Suprapubic skin (tissue), 4 donors: ENCODE measurements around the gene LMTK2. TPM values are rescaled to one million over a fixed set of nuclear protein-coding genes. Genes with fewer than 3 reads are reported as not detected.

Experiments used
- DNase-seq, 2 donors: peaks; one replicate each; pipeline ENCODE4 v3.0.0-alpha.2; 2019; ENCODE audit warnings: low spot score in 2 of 2
- H3K27ac ChIP-seq: fragments of 200-600 bp; sonication (generic); one replicate; pipeline ENCODE4 v1.5.1; 2019
- H3K27me3 ChIP-seq: fragments of 200-600 bp; sonication (generic); one replicate; pipeline ENCODE4 v1.5.1; 2019
- H3K36me3 ChIP-seq: fragments of 200-600 bp; sonication (generic); one replicate; pipeline ENCODE4 v1.5.1; 2019
- H3K4me1 ChIP-seq: fragments of 200-600 bp; sonication (generic); one replicate; pipeline ENCODE4 v1.5.1; 2019
- H3K4me3 ChIP-seq: fragments of 200-600 bp; sonication (generic); one replicate; pipeline ENCODE4 v1.5.1; 2019; ENCODE audit warnings: mild to moderate bottlenecking
- H3K9me3 ChIP-seq: fragments of 200-600 bp; sonication (generic); one replicate; pipeline ENCODE4 v1.5.1; 2019
- CTCF ChIP-seq, 2 donors: fragments of 200-600 bp in 1 of 2; fragments of 450-650 bp in 1 of 2; sonication (generic) in 1 of 2; IDR thresholded peaks; one replicate each; pipeline ENCODE4 v1.5.1; 2016 to 2019; ENCODE audit warnings: antibody characterized with exemption in 2 of 2, mild to moderate bottlenecking in 1 of 2, moderate library complexity in 1 of 2
- EP300 ChIP-seq: sonication (generic); formaldehyde crosslinking; IDR thresholded peaks from one replicate; pipeline ENCODE4 v1.6.1; 2017; ENCODE audit warnings: antibody characterized with exemption
- POLR2A ChIP-seq, 2 donors: fragments of 450-650 bp; IDR thresholded peaks; one replicate each; pipeline ENCODE4 v1.6.1; 2017; ENCODE audit warnings: antibody characterized with exemption in 2 of 2, mild to moderate bottlenecking in 2 of 2, moderate library complexity in 2 of 2
- POLR2AphosphoS5 ChIP-seq, 3 donors: sonication (generic); formaldehyde crosslinking; IDR thresholded peaks; one replicate each; pipeline ENCODE4 v1.6.1; 2017; ENCODE audit warnings: antibody characterized with exemption in 3 of 3
- WGBS: methylation state at CpG from one replicate; pipeline ENCODE4 v1.1.5; 2018; 5-methylcytosine and 5-hydroxymethylcytosine counted together
- total RNA-seq, 4 donors: library from RNA; depleted of rRNA; stranded (reverse); fragments of >200 nt; gene quantifications; one replicate each; pipeline ENCODE4 v1.1.0, GENCODE V29; 2016

The LMTK2 gene
- total RNA-seq, 4 donors from 2014 or later = 34.0 to 45.1 (median 39.8) TPM

DNA sequence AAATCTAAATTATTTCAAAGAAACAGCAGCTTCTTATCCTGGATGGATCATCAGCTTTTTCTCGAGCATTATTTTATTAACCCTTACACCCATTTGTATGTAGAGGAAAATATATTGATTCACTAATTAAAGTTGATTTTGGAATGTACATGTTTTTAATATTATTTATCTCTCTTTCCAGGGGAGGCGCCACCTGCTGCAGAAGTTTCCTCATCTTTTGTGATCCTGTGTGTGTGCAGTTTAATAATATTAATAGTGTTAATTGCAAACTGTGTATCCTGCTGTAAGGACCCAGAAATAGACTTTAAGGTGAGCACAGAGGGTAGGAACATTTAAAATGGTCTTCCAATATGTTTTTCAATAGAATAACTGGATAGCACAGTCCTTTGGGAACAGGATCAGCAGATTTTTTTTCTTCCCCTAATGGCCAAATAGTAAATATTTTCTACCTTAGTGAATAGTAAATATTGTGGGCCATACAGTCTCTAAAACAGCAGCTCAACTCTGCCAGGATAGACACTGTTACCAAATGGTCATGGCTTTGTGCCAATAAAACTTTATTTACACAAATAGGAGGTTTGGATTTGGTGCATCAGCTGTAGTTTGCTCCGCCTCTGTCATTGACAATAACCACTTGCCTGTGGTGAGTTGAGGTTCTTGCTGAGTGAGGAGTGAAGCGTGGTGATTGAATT lies 30.6 kb downstream of the LMTK2 start:
- no peak overlapping the region for H3K27ac ChIP-seq
- no peak overlapping the region for H3K4me3 ChIP-seq
- H3K27me3 ChIP-seq = no peaks in the 10 kb centered on the region
- no peaks in the 10 kb centered on the region for H3K9me3 ChIP-seq
- peaks cover 27% of the 10 kb centered on the region for H3K4me1 ChIP-seq
- TF ChIP-seq EP300 = no peak
- TF ChIP-seq CTCF (IDR thresholded peaks at IDR 0.05) = no peak
- no peak for TF ChIP-seq POLR2A (IDR thresholded peaks at IDR 0.05)
- TF ChIP-seq POLR2AphosphoS5 (IDR thresholded peaks at IDR 0.05) = no peak
- H3K36me3 ChIP-seq = peaks cover 20% of the 10 kb centered on the region
- no peak for DNase-seq
- 83% methylated on average over 4 of the region's 4 CpGs for WGBS

DNA sequence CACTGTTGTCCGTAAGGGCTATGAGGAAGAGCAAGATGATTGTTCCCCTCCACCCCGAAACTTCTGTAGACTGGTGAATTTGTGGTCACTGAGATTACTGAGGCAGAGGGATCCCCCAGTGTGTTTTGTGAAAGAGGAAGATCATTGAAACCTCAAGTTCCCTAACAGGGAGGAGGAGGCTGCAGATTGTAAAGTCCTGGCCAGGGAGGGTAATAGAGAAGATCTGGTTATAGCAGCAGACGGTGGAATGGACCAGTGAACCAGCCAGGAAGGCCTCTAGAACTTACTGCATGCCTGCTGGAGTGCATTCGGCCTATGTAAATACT lies 31.1 kb downstream of the LMTK2 start:
- TF ChIP-seq EP300 = no peak
- no peak for TF ChIP-seq POLR2A (IDR thresholded peaks at IDR 0.05)
- no peak for TF ChIP-seq POLR2AphosphoS5 (IDR thresholded peaks at IDR 0.05)
- TF ChIP-seq CTCF (IDR thresholded peaks at IDR 0.05) = no peak
- H3K27ac ChIP-seq = no peak overlapping the region
- peaks cover 25% of the 10 kb centered on the region for H3K36me3 ChIP-seq
- no peak for DNase-seq
- H3K27me3 ChIP-seq = no peaks in the 10 kb centered on the region
- H3K9me3 ChIP-seq = no peaks in the 10 kb centered on the region
- H3K4me3 ChIP-seq = no peak overlapping the region
- H3K4me1 ChIP-seq = peaks cover 27% of the 10 kb centered on the region
- 92% methylated on average over 4 of the region's 4 CpGs for WGBS

DNA sequence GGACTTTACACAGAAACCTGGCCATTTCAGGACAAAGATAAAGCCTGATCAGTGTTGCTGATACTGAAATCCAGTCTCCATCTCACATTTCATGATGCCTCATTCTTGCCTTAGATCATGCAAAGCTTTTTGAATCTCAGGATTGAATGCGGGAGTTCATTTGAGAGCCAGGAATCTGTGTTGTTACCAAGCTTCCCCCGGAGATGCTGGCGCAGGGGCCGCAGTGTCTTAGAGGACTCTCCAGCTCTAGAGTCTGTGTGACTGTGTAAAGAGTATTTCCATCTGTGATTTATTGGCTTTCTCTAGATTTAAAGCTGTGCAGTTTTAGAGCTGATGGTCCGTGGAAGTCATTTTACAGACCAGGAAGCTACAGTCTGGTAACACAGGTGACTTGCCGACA lies 32.0 kb downstream of the LMTK2 start:
- TF ChIP-seq CTCF (IDR thresholded peaks at IDR 0.05) (no peak), POLR2A (IDR thresholded peaks at IDR 0.05) (no peak), EP300 (no peak), POLR2AphosphoS5 (IDR thresholded peaks at IDR 0.05) (no peak)
- peaks cover 32% of the 10 kb centered on the region for H3K36me3 ChIP-seq
- H3K27me3 ChIP-seq = no peaks in the 10 kb centered on the region
- peaks cover 22% of the 10 kb centered on the region for H3K4me1 ChIP-seq
- H3K4me3 ChIP-seq = no peak overlapping the region
- WGBS = 89% methylated on average over 6 of the region's 6 CpGs
- no peak overlapping the region for H3K27ac ChIP-seq
- no peaks in the 10 kb centered on the region for H3K9me3 ChIP-seq
- DNase-seq = no peak

GRCh38 chr7:98142658-98143057 lies 36.0 kb downstream of the LMTK2 start:
- WGBS = 61% methylated on average over 2 of the region's 2 CpGs
- H3K36me3 ChIP-seq = peaks cover 27% of the 10 kb centered on the region

GRCh38 chr7:98148607-98149006 lies 41.9 kb downstream of the LMTK2 start:
- Histone ChIP-seq H3K36me3 (peaks cover 27% of the 10 kb centered on the region), H3K4me3 (no peak overlapping the region), H3K27me3 (no peaks in the 10 kb centered on the region), H3K27ac (no peak overlapping the region), H3K9me3 (no peaks in the 10 kb centered on the region), H3K4me1 (no peaks in the 10 kb centered on the region)
- TF ChIP-seq EP300 (no peak), POLR2AphosphoS5 (IDR thresholded peaks at IDR 0.05) (no peak), CTCF (IDR thresholded peaks at IDR 0.05) (no peak), POLR2A (IDR thresholded peaks at IDR 0.05) (no peak)
- no peak for DNase-seq
- WGBS = 86% methylated on average over 5 of the region's 5 CpGs

More at GRCh38 chr7:98142658-98143057, 36.0 kb downstream of the LMTK2 start:
- H3K9me3 ChIP-seq = no peaks in the 10 kb centered on the region
- H3K27ac ChIP-seq = no peak overlapping the region
- no peak for TF ChIP-seq CTCF (IDR thresholded peaks at IDR 0.05)
- no peak overlapping the region for H3K4me3 ChIP-seq
- no peak for DNase-seq
- H3K27me3 ChIP-seq = no peaks in the 10 kb centered on the region
- H3K4me1 ChIP-seq = peaks cover 7% of the 10 kb centered on the region
